ENCODE measurements around the gene WDCP.
"Not testable (repeated sequence)": the region's sequence is repeated elsewhere in the genome, so short reads cannot be mapped to it uniquely, and the experiment has no call there.

Gene WDCP

GRCh38 chr2:24046930-24047702, at the start of gene WDCP:
TSS of gene WDCP (minus strand) at chr2:24047391. CDS start at chr2:24039494, 7,897 bp downstream.
- DNase-seq: peak; percentile 59 to 99 (median 93)

- DNase-seq: not testable (repeated sequence)
Measured at GRCh38 chr2:24095171-24095677, 48.0 kb upstream of the WDCP start.

GRCh38 chr2:24093270-24093669, 46.1 kb upstream of the WDCP start:
- DNase-seq: not testable (repeated sequence)

GRCh38 chr2:24088821-24089359, 41.7 kb upstream of the WDCP start:
- DNase-seq: no peak

GRCh38 chr2:24087032-24087431, 39.8 kb upstream of the WDCP start:
- DNase-seq: no peak

GRCh38 chr2:24086241-24086640, 39.0 kb upstream of the WDCP start:
- DNase-seq: no peak

GRCh38 chr2:24085200-24085489, 38.0 kb upstream of the WDCP start:
- no peak for DNase-seq

- DNase-seq: peak; percentile 44 to 91 (median 74)
Measured at GRCh38 chr2:24084386-24085199, 37.4 kb upstream of the WDCP start, which contains the start of gene TP53I3. TSS of gene TP53I3 (minus strand) at chr2:24084834. CDS start at chr2:24084326, 508 bp downstream.

GRCh38 chr2:24083567-24084385, 36.6 kb upstream of the WDCP start:
- DNase-seq: peak in 14 of 51 donors; percentile 40 to 86 (median 64)

GRCh38 chr2:24082787-24083566, 35.8 kb upstream of the WDCP start:
- DNase-seq: no peak

- DNase-seq: no peak
Measured at GRCh38 chr2:24080701-24081100, 33.5 kb upstream of the WDCP start.

GRCh38 chr2:24077879-24078278, 30.7 kb upstream of the WDCP start:
- DNase-seq: no peak

- DNase-seq: peak in 2 of 51 donors; percentile 19 to 50
Measured at GRCh38 chr2:24077535-24077877, 30.3 kb upstream of the WDCP start.

- DNase-seq: peak in 27 of 51 donors; percentile 16 to 71 (median 35)
Measured at GRCh38 chr2:24076849-24077534, 29.8 kb upstream of the WDCP start.

GRCh38 chr2:24075915-24076848, 29.0 kb upstream of the WDCP start, which contains the start of gene SF3B6:
TSS of gene SF3B6 (minus strand) at chr2:24076326. CDS start at chr2:24076229, 97 bp downstream.
- peak; percentile 58 to 97 (median 93) for DNase-seq

GRCh38 chr2:24075259-24075658, 28.1 kb upstream of the WDCP start:
- DNase-seq: no peak

GRCh38 chr2:24073816-24074215, 26.6 kb upstream of the WDCP start:
- no peak for DNase-seq

GRCh38 chr2:24072259-24072658, 25.1 kb upstream of the WDCP start:
- DNase-seq: no peak

GRCh38 chr2:24065341-24065740, 18.1 kb upstream of the WDCP start:
- no peak for DNase-seq
